Vagina (tissue), 2 donors: ENCODE data around the gene RABGAP1L. TPM values are rescaled to one million over a fixed set of nuclear protein-coding genes. Genes with fewer than 3 reads are reported as not detected.
A peak's percentile ranks its signal among the peaks of the same experiment; 100 is the strongest.

ENCODE experiments used
- DNase-seq, 2 donors: peaks; one replicate each; pipeline ENCODE4 v3.0.0-alpha.2; 2017; ENCODE audit errors: extremely low spot score in 2 of 2
- H3K27ac ChIP-seq: fragments of 200-600 bp; sonication (generic); one replicate; pipeline ENCODE4 v1.5.1; 2019
- H3K27me3 ChIP-seq: fragments of 200-600 bp; sonication (generic); one replicate; pipeline ENCODE4 v1.5.1; 2019
- H3K36me3 ChIP-seq, 2 donors: fragments of 200-600 bp; sonication (generic); one replicate each; pipeline ENCODE4 v1.5.1; 2017 to 2019
- H3K4me1 ChIP-seq: fragments of 200-600 bp; sonication (generic); one replicate; pipeline ENCODE4 v1.5.1; 2019
- H3K4me3 ChIP-seq, 2 donors: fragments of 200-600 bp; sonication (generic); 1 replicate in 1 of 2; 2 replicates in 1 of 2; pipeline ENCODE4 v1.5.1; 2016 to 2019
- H3K9me3 ChIP-seq: fragments of 200-600 bp; sonication (generic); one replicate; pipeline ENCODE4 v1.5.1; 2019
- POLR2A ChIP-seq, 2 donors: fragments of 450-650 bp; IDR thresholded peaks; one replicate each; pipeline ENCODE4 v1.6.1; 2017; ENCODE audit warnings: antibody characterized with exemption in 2 of 2, mild to moderate bottlenecking in 2 of 2, moderate library complexity in 2 of 2
- POLR2AphosphoS5 ChIP-seq, 2 donors: sonication (generic); formaldehyde crosslinking; IDR thresholded peaks; one replicate each; pipeline ENCODE4 v1.9.0; 2017; ENCODE audit warnings: antibody characterized with exemption in 2 of 2, mild to moderate bottlenecking in 2 of 2, low read depth in 1 of 2; ENCODE audit not compliant: insufficient read depth in 1 of 2
- intact Hi-C: fragments of 100-400 bp; cut with DNase I; formaldehyde crosslinking; loops from one replicate; pipeline ENCODE4 v1.15.1; 2023
- total RNA-seq: library from RNA; depleted of rRNA; stranded (reverse); fragments of >200 nt; gene quantifications from one replicate; pipeline ENCODE4 v1.2.3, GENCODE V29; 2016
- TF ChIP-seq, protein P1 (sequence below), 3 experiments: fragments of 450-650 bp in 2 of 3; fragments of 200-600 bp in 1 of 3; sonication (generic) in 1 of 3; IDR thresholded peaks; one replicate each; pipeline ENCODE4 v1.5.1; 2017 to 2019; ENCODE audit warnings: antibody characterized with exemption in 3 of 3, mild to moderate bottlenecking in 2 of 3, moderate library complexity in 2 of 3

RABGAP1L gene
- total RNA-seq, 1 donor from 2014 or later, result 40.0 TPM

DNA sequence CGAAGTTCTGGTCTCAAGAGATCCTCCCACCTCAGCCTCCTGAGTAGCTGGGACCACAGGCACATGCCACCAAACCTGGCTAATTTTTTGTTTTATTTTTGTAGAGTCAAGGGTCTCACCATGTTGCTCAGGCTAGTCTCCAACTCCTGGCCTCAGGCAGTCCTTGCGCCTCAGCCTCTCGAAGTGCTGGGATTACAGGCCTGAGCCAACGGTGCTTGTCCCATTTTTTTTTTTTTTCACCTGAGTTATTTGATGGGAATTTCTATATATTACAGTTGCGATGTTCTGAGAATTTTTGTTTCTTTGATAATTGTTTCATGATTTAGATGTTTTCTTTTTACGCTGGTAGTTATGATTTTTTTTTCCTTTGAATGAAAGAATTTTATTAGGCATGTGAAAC lies 2.5 kb downstream of the RABGAP1L start:
- TF ChIP-seq POLR2AphosphoS5 (IDR thresholded peaks at IDR 0.05; ENCODE audit: insufficient read depth in 1 of 2, low read depth in 1 of 2), result no peak
- no peak for TF ChIP-seq POLR2A (IDR thresholded peaks at IDR 0.05)
- no peak for DNase-seq
- no peak overlapping the region for H3K4me3 ChIP-seq
- H3K4me1 ChIP-seq, result peaks cover 35% of the 10 kb centered on the region
- intact Hi-C loops, result no loop called here
- no peaks in the 10 kb centered on the region for H3K27me3 ChIP-seq
- no peaks in the 10 kb centered on the region for H3K9me3 ChIP-seq
- no peaks in the 10 kb centered on the region for H3K36me3 ChIP-seq
- no peak overlapping the region for H3K27ac ChIP-seq

DNA sequence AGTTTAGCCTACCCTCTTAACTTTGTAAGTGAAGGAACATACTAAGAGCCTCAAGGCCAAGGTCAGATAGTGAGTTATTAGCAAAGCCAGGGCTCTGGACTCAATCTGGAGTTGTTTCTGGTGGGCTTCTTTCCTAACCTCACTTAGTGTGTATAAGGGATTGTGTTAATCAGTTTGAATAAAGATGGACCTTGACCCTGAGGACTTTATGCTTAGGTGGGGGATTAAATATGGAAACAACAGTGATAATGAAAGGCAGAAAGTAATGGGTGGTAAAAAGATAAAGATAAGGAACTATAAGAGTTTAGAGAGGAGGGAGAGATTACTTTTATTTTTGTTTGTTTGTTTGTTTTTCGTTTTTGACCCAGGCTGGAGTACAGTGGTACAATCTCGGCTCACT lies 5.5 kb downstream of the RABGAP1L start:
- peaks cover 29% of the 10 kb centered on the region for H3K4me1 ChIP-seq
- no peak for DNase-seq
- no peaks in the 10 kb centered on the region for H3K9me3 ChIP-seq
- H3K27me3 ChIP-seq, result no peaks in the 10 kb centered on the region
- TF ChIP-seq, protein P1, sequence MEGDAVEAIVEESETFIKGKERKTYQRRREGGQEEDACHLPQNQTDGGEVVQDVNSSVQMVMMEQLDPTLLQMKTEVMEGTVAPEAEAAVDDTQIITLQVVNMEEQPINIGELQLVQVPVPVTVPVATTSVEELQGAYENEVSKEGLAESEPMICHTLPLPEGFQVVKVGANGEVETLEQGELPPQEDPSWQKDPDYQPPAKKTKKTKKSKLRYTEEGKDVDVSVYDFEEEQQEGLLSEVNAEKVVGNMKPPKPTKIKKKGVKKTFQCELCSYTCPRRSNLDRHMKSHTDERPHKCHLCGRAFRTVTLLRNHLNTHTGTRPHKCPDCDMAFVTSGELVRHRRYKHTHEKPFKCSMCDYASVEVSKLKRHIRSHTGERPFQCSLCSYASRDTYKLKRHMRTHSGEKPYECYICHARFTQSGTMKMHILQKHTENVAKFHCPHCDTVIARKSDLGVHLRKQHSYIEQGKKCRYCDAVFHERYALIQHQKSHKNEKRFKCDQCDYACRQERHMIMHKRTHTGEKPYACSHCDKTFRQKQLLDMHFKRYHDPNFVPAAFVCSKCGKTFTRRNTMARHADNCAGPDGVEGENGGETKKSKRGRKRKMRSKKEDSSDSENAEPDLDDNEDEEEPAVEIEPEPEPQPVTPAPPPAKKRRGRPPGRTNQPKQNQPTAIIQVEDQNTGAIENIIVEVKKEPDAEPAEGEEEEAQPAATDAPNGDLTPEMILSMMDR (IDR thresholded peaks at IDR 0.05), result no peak
- TF ChIP-seq POLR2A (IDR thresholded peaks at IDR 0.05), result no peak
- TF ChIP-seq POLR2AphosphoS5 (IDR thresholded peaks at IDR 0.05; ENCODE audit: insufficient read depth in 1 of 2, low read depth in 1 of 2), result no peak
- intact Hi-C loops, result no loop called here
- no peaks in the 10 kb centered on the region for H3K36me3 ChIP-seq
- no peak overlapping the region for H3K27ac ChIP-seq
- H3K4me3 ChIP-seq, result no peak overlapping the region

DNA sequence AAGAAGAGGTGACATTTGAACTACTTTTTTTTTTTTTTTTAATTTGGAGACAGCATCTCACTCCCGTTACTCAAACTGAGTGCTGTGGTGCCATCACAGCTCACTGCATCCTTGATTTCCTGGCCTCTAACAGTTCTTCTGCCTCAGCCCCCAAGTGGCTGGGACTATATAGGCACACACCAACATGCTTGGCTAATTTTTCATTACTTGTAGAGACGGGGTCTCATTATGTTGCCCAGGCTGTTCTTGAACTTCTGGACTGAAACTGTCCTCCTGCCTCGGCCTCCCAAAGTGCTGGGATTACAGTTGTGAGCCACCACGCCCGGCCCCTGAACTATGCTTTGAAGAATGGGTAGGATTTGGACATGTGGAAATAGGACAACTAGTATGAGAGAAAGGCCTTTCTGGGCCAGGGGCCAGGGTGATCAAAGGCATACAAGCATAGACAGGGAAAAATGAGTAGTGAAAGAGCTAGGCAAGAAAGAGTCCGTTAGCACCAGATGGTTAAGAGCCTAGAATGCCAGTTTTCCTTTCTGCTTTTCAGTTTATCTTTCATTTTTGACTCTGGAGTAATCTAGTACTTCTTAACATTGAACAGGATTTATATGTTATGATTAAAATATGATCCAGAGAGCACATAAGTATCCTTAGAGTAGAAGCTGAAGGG lies 6.3 kb downstream of the RABGAP1L start:
- Histone ChIP-seq H3K36me3 (no peaks in the 10 kb centered on the region), H3K4me3 (no peak overlapping the region), H3K4me1 (peaks cover 23% of the 10 kb centered on the region), H3K27me3 (no peaks in the 10 kb centered on the region), H3K27ac (peak overlapping the region; percentile 27), H3K9me3 (no peaks in the 10 kb centered on the region)
- intact Hi-C loops, result no loop called here
- no peak for DNase-seq
- TF ChIP-seq, protein P1 (IDR thresholded peaks at IDR 0.05), result no peak
- no peak for TF ChIP-seq POLR2A (IDR thresholded peaks at IDR 0.05)
- TF ChIP-seq POLR2AphosphoS5 (IDR thresholded peaks at IDR 0.05; ENCODE audit: insufficient read depth in 1 of 2, low read depth in 1 of 2), result no peak

DNA sequence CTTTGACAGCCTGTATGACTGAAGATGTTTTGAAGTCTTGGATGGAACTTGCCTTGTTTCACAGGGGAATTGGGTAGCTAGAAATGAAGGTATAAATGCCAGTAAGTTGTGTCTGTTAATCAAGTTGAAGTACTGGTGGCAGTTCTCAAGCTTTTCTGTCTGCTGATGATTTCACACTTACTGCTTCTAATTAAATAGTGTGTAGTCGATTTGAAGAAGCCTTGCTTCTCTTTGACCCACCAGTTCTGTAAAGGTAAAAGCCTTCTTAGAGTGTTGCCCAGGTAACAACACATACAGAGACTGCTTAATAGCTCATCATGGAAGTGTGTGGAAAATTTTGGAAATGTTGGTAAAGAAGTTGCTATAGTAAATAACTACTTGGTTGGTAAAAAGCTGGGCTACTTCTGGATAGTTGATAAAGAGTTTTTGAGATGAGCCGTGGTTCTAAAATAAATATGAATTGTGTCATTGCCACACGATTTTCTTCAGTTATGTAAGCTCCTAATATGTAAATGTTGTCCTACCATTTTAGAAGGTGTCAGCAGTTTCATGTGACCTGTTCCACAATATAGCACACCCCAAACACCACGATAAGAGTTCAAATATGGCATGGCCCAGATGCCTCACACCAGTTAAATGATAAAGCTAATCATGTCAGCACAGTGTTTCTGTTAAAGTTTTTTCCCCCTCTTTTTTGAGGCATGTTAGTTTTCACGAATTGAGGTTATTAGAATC lies 7.4 kb downstream of the RABGAP1L start:
- no peak for DNase-seq
- H3K4me3 ChIP-seq, result no peak overlapping the region
- intact Hi-C loops, result no loop called here
- H3K36me3 ChIP-seq, result no peaks in the 10 kb centered on the region
- peak overlapping the region; percentile 27 for H3K27ac ChIP-seq
- peaks cover 12% of the 10 kb centered on the region for H3K4me1 ChIP-seq
- H3K27me3 ChIP-seq, result no peaks in the 10 kb centered on the region
- no peak for TF ChIP-seq POLR2A (IDR thresholded peaks at IDR 0.05)
- TF ChIP-seq POLR2AphosphoS5 (IDR thresholded peaks at IDR 0.05; ENCODE audit: insufficient read depth in 1 of 2, low read depth in 1 of 2), result no peak
- TF ChIP-seq, protein P1 (IDR thresholded peaks at IDR 0.05), result no peak
- no peaks in the 10 kb centered on the region for H3K9me3 ChIP-seq

DNA sequence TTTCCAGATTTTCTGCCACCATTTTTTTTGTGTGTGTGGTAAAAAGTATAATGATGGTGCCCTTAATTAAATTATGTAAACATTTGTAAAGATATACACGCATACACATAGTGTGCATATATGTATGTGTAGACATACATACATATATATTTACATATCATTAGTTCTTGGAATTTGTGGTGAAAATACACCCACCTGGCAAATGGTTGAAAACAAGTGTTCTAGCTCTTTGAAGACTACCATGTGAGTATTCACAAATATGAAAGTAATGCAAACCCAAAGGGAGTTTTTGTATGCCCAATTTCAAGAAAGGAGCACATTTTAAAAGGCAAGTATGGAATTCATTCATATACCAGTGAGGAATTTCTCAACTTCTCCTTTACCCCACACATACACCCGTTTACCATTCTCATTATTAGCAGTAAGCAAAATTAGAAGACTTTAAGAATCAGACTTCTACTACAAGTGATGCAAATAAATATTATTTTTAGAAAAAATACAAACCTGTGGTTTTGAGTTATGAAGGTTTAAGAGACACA lies 8.0 kb downstream of the RABGAP1L start:
- no peaks in the 10 kb centered on the region for H3K27me3 ChIP-seq
- no peaks in the 10 kb centered on the region for H3K36me3 ChIP-seq
- intact Hi-C loops, result no loop called here
- peaks cover 9% of the 10 kb centered on the region for H3K4me1 ChIP-seq
- no peak overlapping the region for H3K4me3 ChIP-seq
- H3K27ac ChIP-seq, result no peak overlapping the region
- no peaks in the 10 kb centered on the region for H3K9me3 ChIP-seq
- TF ChIP-seq POLR2A (IDR thresholded peaks at IDR 0.05), result no peak
- no peak for TF ChIP-seq POLR2AphosphoS5 (IDR thresholded peaks at IDR 0.05; ENCODE audit: insufficient read depth in 1 of 2, low read depth in 1 of 2)
- TF ChIP-seq, protein P1 (IDR thresholded peaks at IDR 0.05), result no peak
- DNase-seq, result no peak
